GM12873 (cell line): ENCODE data around the gene SPOCK3.

Source experiments
- CTCF ChIP-seq: IDR thresholded peaks from 2 replicates; pipeline ENCODE4 v1.5.1; 2012; ENCODE audit warnings: low read depth, mild to moderate bottlenecking, moderate library complexity, low read length, control low read depth; ENCODE audit not compliant: insufficient read depth; ENCODE audit errors: missing control alignments

SPOCK3 gene

GRCh38 chr4:167041524-167041923 is 192.8 kb downstream of the SPOCK3 start:
- no peak for TF ChIP-seq CTCF

DNA sequence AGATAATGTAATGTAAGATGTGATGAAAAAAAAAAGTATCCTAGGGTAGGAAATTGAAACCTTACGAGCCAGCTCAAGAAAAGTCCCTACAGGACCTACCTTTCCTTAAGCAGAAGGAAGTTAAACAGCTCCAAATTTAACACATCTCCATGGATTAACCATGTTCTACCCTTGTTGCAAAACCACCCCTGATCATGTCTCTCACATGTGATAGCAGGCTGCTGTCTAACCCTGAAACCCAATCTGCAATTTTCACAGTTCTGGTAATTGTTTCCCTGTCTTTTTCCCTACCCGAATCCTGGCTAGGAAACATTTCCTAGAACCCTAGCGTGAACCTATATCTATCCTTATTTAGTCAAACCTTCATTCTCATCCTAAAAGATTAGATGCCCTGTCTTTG is 198.9 kb downstream of the SPOCK3 start:
- TF ChIP-seq CTCF, result no peak

DNA sequence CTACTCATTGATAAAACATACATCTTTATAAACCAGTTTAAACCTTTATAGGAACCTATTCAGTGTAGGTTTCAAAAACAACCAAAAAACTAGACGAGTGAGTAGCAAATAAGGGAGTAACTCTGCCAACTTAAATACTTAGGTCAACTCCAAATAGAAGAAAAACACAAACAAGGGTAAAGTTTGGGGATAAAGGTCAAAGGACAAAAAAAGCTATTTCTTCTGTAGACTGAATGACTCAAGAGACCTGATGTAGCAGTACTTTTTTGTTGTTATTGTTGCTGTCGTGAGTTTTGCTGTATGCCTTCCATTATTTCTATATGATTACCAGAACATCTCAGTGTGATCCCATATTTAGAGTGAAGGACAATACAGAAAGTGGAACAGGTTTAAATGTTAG is 199.3 kb downstream of the SPOCK3 start:
- no peak for TF ChIP-seq CTCF

DNA sequence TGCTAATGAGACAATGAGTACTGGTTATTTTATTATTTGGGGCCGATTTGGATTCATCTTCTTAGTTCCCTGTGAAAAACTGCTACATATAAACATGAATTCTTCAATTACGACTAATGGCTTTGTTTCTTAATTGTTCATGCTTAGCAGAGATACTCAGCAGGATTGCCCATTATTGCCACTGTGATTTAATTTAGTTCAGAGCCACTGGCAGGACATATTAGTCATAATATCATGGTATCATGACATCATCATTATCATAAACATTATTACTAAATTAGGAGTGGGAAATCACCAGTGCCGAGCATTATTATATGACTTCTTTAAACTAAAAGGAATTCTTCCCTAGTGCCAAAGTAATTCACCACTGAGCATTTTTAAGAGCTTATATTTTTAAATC is 201.4 kb downstream of the SPOCK3 start:
- TF ChIP-seq CTCF, result no peak

DNA sequence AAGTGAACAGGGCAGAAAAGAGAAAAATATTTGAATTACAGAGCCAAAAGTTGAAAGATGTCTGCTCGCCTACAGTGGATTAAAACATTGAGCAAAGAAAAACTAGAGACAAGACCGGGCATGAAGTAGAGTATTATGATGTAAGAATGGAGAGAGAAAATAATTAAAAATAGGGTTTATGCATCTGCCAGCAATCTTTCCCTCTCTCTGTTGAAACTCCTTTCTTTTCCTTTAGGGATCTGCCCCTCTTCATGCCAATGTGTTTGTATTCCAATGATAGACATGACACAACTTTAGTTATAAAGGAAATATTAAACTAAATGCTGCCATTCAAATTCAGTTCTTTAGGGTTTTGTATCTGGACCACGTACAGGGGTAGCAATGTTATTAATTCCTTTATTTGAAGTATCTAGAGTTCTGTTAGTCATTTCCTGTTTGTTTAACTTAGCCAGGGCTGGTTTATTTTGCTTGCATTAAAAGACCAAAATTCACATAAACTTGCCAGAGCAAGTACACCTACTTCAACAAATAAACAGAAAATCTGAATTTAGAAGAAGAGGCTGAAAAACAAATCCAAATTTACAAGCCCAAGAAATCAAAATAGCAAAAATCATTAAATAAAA is 202.6 kb downstream of the SPOCK3 start:
- TF ChIP-seq CTCF, result no peak

DNA sequence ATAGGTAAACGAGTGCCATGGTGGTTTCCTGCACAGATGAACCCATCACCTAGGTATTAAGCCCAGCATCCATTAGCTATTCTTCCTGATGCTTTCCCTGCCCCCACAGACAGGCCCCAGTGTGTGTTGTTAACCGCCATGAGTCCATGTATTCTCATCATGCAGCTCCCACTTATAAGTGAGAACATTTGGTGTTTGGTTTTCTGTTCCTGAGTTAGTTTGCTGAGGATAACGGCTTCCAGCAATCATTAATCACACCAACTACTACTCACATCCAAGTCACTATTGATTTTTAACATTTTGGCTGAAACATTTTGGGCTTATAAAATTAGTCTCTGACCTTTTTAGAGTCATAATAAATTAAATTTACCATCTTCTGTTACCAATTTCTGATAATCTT is 205.3 kb downstream of the SPOCK3 start:
- TF ChIP-seq CTCF, result no peak

- TF ChIP-seq CTCF, result no peak
These were observed 208.6 kb downstream of the SPOCK3 start for GRCh38 chr4:167025670-167026069.

DNA sequence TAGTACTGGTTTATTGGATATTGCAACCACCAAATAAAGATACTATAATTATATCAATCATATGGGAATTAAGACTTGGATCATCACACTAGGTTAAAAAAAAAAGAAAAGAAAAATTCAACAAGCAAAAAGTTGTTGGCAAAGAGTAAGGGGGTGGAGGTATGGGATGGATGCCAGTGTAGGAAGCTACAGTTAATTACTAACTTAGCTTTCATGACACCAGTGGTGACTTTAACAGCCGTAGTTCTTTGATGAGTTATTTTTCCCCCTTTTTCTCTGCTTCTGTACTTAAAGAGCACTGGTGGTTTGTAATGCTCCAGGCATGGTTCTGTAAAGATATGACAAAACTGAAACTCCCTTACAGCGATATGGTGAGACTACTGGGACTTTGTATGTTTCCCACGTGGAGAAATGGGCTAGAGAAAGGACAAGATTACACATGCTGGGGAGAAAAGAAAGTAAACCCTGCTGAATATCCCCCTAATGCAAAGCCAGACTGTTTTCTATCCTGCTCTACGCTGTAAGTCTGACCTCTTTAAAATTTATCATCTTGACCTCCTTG is 210.8 kb downstream of the SPOCK3 start:
- no peak for TF ChIP-seq CTCF
